IPS DF 4.7 (cell line): ENCODE data around the gene MAP3K4.

ENCODE experiments used
- DNase-seq: peaks from one replicate; pipeline ENCODE4 v3.0.0-alpha.2; 2013; ENCODE audit warnings: low spot score; ENCODE audit errors: extremely low read depth

Gene MAP3K4

GRCh38 chr6:161139766-161140553 lies 148.4 kb downstream of the MAP3K4 start:
- no peak for DNase-seq

- no peak for DNase-seq
Measured at GRCh38 chr6:161140554-161140875, 148.9 kb downstream of the MAP3K4 start.

- DNase-seq, result no peak
Measured at GRCh38 chr6:161141173-161141572, 149.6 kb downstream of the MAP3K4 start.

- DNase-seq, result no peak
Measured at GRCh38 chr6:161142957-161143296, 151.4 kb downstream of the MAP3K4 start.

GRCh38 chr6:161143663-161144430 lies 152.3 kb downstream of the MAP3K4 start:
- DNase-seq, result no peak

- no peak for DNase-seq
Measured at GRCh38 chr6:161150136-161150535, 158.6 kb downstream of the MAP3K4 start.

- DNase-seq, result no peak
Measured at GRCh38 chr6:161150566-161150965, 159.0 kb downstream of the MAP3K4 start.

- DNase-seq, result no peak
Measured at GRCh38 chr6:161151059-161151645, 159.6 kb downstream of the MAP3K4 start.

GRCh38 chr6:161151660-161152526 lies 160.3 kb downstream of the MAP3K4 start:
- no peak for DNase-seq

GRCh38 chr6:161152527-161152862 lies 160.9 kb downstream of the MAP3K4 start:
- no peak for DNase-seq

- no peak for DNase-seq
Measured at GRCh38 chr6:161152907-161153662, 161.5 kb downstream of the MAP3K4 start.

GRCh38 chr6:161153725-161154124 lies 162.2 kb downstream of the MAP3K4 start:
- DNase-seq, result no peak

GRCh38 chr6:161154796-161155335 lies 163.3 kb downstream of the MAP3K4 start:
- no peak for DNase-seq

- DNase-seq, result no peak
Measured at GRCh38 chr6:161161121-161161520, 169.6 kb downstream of the MAP3K4 start.

GRCh38 chr6:161161889-161162624 lies 170.5 kb downstream of the MAP3K4 start:
- no peak for DNase-seq

GRCh38 chr6:161162722-161163121 lies 171.2 kb downstream of the MAP3K4 start:
- DNase-seq, result no peak

GRCh38 chr6:161163466-161164181 lies 172.1 kb downstream of the MAP3K4 start:
- no peak for DNase-seq

GRCh38 chr6:161164182-161164625 lies 172.6 kb downstream of the MAP3K4 start:
- no peak for DNase-seq

GRCh38 chr6:161166176-161166575 lies 174.6 kb downstream of the MAP3K4 start:
- DNase-seq, result no peak
